RWPE2 (cell line): Measurements from ENCODE around the gene ZGPAT.

Experiments
- ATAC-seq: fragments of 200-7000 bp; cut with Tn5 transposase; 3 replicates; pipeline ENCODE4 v1.9.1; 2021; ENCODE audit warnings: low read depth
- DNase-seq: peaks from one replicate; pipeline ENCODE4 v3.0.0-alpha.2; 2020; ENCODE audit warnings: low spot score
- H3K27ac ChIP-seq: fragments of 450-650 bp; 2 replicates; pipeline ENCODE4 v1.5.1; 2017; ENCODE audit warnings: mild to moderate bottlenecking; ENCODE audit not compliant: poor library complexity, severe bottlenecking
- H3K27me3 ChIP-seq: fragments of 250-450 bp; sonication (Bioruptor Pico); 2 replicates; pipeline ENCODE4 v1.5.1; 2021; ENCODE audit warnings: mild to moderate bottlenecking, moderate library complexity; ENCODE audit not compliant: insufficient read depth, poor library complexity, severe bottlenecking
- H3K36me3 ChIP-seq: fragments of 250-450 bp; sonication (Bioruptor Pico); 2 replicates; pipeline ENCODE4 v1.5.1; 2020; ENCODE audit warnings: low read depth, mild to moderate bottlenecking, moderate library complexity
- H3K4me1 ChIP-seq: fragments of 250-450 bp; sonication (Bioruptor Pico); 2 replicates; pipeline ENCODE4 v1.5.1; 2021; ENCODE audit warnings: mild to moderate bottlenecking, moderate library complexity; ENCODE audit not compliant: insufficient read depth, poor library complexity, severe bottlenecking
- H3K4me3 ChIP-seq: fragments of 250-450 bp; sonication (Bioruptor Pico); 2 replicates; pipeline ENCODE4 v1.5.1; 2021; ENCODE audit warnings: mild to moderate bottlenecking, moderate library complexity; ENCODE audit not compliant: severe bottlenecking
- H3K9me3 ChIP-seq: fragments of 250-450 bp; sonication (Bioruptor Pico); 2 replicates; pipeline ENCODE4 v1.5.1; 2021; ENCODE audit warnings: mild to moderate bottlenecking, moderate library complexity; ENCODE audit not compliant: severe bottlenecking
- TF ChIP-seq, protein P1 (sequence below): fragments of 450-650 bp; IDR thresholded peaks from one replicate; pipeline ENCODE4 v1.5.1; 2017; ENCODE audit warnings: mild to moderate bottlenecking, moderate library complexity; ENCODE audit not compliant: poor library complexity, severe bottlenecking

The ZGPAT gene

GRCh38 chr20:63682384-63683139 is 25.3 kb upstream of the ZGPAT start:
- peaks cover 37% of the 10 kb centered on the region for H3K4me1 ChIP-seq
- TF ChIP-seq, protein P1, sequence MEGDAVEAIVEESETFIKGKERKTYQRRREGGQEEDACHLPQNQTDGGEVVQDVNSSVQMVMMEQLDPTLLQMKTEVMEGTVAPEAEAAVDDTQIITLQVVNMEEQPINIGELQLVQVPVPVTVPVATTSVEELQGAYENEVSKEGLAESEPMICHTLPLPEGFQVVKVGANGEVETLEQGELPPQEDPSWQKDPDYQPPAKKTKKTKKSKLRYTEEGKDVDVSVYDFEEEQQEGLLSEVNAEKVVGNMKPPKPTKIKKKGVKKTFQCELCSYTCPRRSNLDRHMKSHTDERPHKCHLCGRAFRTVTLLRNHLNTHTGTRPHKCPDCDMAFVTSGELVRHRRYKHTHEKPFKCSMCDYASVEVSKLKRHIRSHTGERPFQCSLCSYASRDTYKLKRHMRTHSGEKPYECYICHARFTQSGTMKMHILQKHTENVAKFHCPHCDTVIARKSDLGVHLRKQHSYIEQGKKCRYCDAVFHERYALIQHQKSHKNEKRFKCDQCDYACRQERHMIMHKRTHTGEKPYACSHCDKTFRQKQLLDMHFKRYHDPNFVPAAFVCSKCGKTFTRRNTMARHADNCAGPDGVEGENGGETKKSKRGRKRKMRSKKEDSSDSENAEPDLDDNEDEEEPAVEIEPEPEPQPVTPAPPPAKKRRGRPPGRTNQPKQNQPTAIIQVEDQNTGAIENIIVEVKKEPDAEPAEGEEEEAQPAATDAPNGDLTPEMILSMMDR = no peak
- H3K27me3 ChIP-seq = no peaks in the 10 kb centered on the region
- no peaks in the 10 kb centered on the region for H3K9me3 ChIP-seq
- H3K4me3 ChIP-seq = no peak overlapping the region
- DNase-seq = peak; percentile 86
- H3K27ac ChIP-seq = peak overlapping the region; percentile 96
- peaks cover 27% of the 10 kb centered on the region for H3K36me3 ChIP-seq
- ATAC-seq = peak; percentile 96

- DNase-seq = peak; percentile 87
- Histone ChIP-seq H3K27me3 (no peaks in the 10 kb centered on the region), H3K4me3 (no peak overlapping the region), H3K4me1 (peaks cover 37% of the 10 kb centered on the region), H3K9me3 (no peaks in the 10 kb centered on the region), H3K36me3 (peaks cover 26% of the 10 kb centered on the region), H3K27ac (peak overlapping the region; percentile 96)
- TF ChIP-seq, protein P1 = no peak
- no peak for ATAC-seq
These were observed 22.4 kb upstream of the ZGPAT start for GRCh38 chr20:63685269-63686026.

DNA sequence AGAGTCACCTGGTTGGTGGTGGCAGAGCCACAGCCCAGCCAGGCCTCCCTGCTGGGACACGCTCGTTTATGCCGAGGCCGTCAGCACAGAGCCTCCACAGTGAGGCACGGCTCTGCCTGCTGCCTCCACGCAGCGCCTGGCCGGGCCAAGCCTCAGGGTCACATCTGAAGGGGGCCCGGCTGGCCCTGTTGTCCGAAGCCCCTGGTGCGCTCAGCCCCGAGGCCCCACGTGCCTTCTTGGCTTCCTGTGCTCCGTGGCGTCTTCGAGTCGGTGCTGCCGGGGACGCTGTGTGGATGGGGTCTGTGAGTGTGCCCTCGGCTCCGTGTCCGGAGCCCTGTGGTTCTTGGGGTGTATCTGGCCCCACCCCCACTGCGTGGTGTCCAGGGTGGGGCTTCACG is 21.7 kb upstream of the ZGPAT start:
- H3K36me3 ChIP-seq = peaks cover 19% of the 10 kb centered on the region
- TF ChIP-seq, protein P1 = no peak
- H3K4me1 ChIP-seq = peaks cover 37% of the 10 kb centered on the region
- peak overlapping the region; percentile 96 for H3K27ac ChIP-seq
- H3K27me3 ChIP-seq = no peaks in the 10 kb centered on the region
- H3K4me3 ChIP-seq = no peak overlapping the region
- ATAC-seq = no peak
- peak; percentile 87 for DNase-seq
- H3K9me3 ChIP-seq = no peaks in the 10 kb centered on the region

DNA sequence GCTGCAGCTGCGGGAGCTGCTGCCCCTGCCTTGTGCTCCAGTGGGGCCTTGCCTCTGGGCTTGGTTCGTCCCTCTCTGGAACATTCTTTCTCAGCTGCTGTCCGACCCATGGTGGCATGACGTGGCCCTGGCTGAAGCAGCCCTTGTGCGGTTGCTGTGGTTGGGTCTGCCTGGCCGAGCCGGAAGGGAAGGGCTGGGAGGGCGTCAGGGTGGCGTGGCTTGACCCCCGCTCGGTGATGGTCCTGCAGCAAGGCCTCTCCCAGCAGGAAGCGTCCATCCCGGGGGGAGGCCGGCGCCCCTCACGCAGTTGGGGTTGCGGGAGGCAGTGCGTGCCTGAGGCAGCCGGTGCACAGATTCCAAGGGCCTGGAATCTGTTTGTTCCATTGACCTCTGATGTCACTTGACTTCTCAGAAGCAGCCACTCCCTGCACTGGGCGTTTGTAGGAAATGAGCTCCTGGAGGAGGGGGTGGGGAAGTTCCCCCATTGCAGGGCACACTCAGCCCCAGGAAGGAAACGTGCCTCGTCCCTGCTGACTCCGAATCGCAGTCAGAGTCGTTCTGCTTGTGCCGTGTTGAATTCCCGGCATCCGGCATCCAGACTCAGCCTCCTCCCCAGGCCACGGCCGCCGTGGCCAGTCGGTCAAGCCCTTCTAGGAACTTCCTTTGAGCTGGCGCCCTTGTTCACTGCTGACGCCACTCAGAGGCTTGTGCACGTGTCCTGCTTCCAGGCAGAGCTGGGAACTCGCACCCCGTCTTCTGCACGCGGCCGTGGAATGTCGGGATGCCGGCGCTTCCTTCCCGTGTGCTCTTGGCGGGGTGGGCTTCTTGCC is 21.1 kb upstream of the ZGPAT start:
- TF ChIP-seq, protein P1 = no peak
- Histone ChIP-seq H3K4me1 (peaks cover 34% of the 10 kb centered on the region), H3K27ac (peak overlapping the region; percentile 96), H3K36me3 (peaks cover 15% of the 10 kb centered on the region), H3K9me3 (no peaks in the 10 kb centered on the region), H3K4me3 (no peak overlapping the region), H3K27me3 (no peaks in the 10 kb centered on the region)
- DNase-seq (peak; percentile 89), ATAC-seq (no peak)
